Osteocyte (in vitro differentiated cells): Measurements from ENCODE around the gene TRIM24. TPM values are rescaled to one million over a fixed set of nuclear protein-coding genes. Genes with fewer than 3 reads are reported as not detected.

Source experiments
- DNase-seq: peaks from one replicate; pipeline ENCODE4 v3.0.0; 2021; ENCODE audit warnings: mixed read lengths; ENCODE audit not compliant: unreplicated experiment; ENCODE audit errors: extremely low spot score
- H3K27ac Mint-ChIP-seq: one replicate; pipeline ENCODE4 v1.8.0; 2021; ENCODE audit warnings: mild to moderate bottlenecking, mixed read lengths; ENCODE audit not compliant: unreplicated experiment
- H3K27me3 Mint-ChIP-seq: one replicate; pipeline ENCODE4 v1.8.0; 2021; ENCODE audit warnings: mixed read lengths; ENCODE audit not compliant: unreplicated experiment
- H3K36me3 Mint-ChIP-seq: one replicate; pipeline ENCODE4 v1.8.0; 2021; ENCODE audit warnings: mixed read lengths; ENCODE audit not compliant: unreplicated experiment
- H3K4me1 Mint-ChIP-seq: one replicate; pipeline ENCODE4 v1.8.0; 2021; ENCODE audit warnings: mixed read lengths; ENCODE audit not compliant: unreplicated experiment
- H3K4me3 Mint-ChIP-seq: one replicate; pipeline ENCODE4 v1.8.0; 2021; ENCODE audit warnings: mild to moderate bottlenecking, moderate library complexity, mixed read lengths; ENCODE audit not compliant: unreplicated experiment
- H3K9me3 Mint-ChIP-seq: one replicate; pipeline ENCODE4 v1.8.0; 2021; ENCODE audit warnings: mixed read lengths; ENCODE audit not compliant: unreplicated experiment
- total RNA-seq: library from RNA; stranded (reverse); gene quantifications from 2 replicates; pipeline ENCODE4 v1.2.1, GENCODE V29; 2021
- TF ChIP-seq, protein P1 (sequence below): fragments of 200-600 bp; sonication (generic); IDR thresholded peaks from 2 replicates; pipeline ENCODE4 v1.5.0; 2021; ENCODE audit warnings: antibody characterized with exemption, mild to moderate bottlenecking, moderate library complexity

Gene TRIM24
- total RNA-seq, 1 donor from 2014 or later = 23.1 TPM

DNA sequence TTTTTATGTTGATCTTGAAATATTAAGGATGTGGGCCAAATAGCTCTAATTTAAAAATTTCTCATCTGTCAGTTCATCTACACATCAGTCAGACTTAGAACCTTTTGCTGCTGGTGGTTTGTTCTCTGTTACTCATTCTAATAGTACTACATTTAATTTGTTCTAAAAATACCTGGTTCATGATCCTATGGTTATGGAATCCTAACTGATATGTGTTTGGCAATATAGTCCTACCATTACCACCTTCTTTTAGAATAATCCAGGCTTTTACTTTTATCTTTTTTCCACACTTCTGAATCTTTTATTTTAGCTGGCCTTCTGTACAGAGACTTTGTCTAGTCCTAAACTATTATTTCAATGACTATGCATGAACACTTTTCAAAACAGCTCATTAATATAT, 124.2 kb downstream of the TRIM24 start:
- peaks cover 54% of the 10 kb centered on the region for H3K36me3 Mint-ChIP-seq
- TF ChIP-seq, protein P1, sequence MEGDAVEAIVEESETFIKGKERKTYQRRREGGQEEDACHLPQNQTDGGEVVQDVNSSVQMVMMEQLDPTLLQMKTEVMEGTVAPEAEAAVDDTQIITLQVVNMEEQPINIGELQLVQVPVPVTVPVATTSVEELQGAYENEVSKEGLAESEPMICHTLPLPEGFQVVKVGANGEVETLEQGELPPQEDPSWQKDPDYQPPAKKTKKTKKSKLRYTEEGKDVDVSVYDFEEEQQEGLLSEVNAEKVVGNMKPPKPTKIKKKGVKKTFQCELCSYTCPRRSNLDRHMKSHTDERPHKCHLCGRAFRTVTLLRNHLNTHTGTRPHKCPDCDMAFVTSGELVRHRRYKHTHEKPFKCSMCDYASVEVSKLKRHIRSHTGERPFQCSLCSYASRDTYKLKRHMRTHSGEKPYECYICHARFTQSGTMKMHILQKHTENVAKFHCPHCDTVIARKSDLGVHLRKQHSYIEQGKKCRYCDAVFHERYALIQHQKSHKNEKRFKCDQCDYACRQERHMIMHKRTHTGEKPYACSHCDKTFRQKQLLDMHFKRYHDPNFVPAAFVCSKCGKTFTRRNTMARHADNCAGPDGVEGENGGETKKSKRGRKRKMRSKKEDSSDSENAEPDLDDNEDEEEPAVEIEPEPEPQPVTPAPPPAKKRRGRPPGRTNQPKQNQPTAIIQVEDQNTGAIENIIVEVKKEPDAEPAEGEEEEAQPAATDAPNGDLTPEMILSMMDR = no peak
- no peak overlapping the region for H3K27ac Mint-ChIP-seq
- H3K4me1 Mint-ChIP-seq = no peaks in the 10 kb centered on the region
- H3K4me3 Mint-ChIP-seq = no peak overlapping the region
- no peaks in the 10 kb centered on the region for H3K9me3 Mint-ChIP-seq
- DNase-seq = no peak
- no peaks in the 10 kb centered on the region for H3K27me3 Mint-ChIP-seq

GRCh38 chr7:138584696-138585095, 124.6 kb downstream of the TRIM24 start:
- no peak for DNase-seq
- Mint-ChIP-seq H3K36me3 (peaks cover 50% of the 10 kb centered on the region), H3K27ac (no peak overlapping the region), H3K4me1 (no peaks in the 10 kb centered on the region), H3K27me3 (no peaks in the 10 kb centered on the region), H3K9me3 (no peaks in the 10 kb centered on the region), H3K4me3 (no peak overlapping the region)
- TF ChIP-seq, protein P1 = no peak

- Mint-ChIP-seq H3K4me3 (no peak overlapping the region), H3K27ac (no peak overlapping the region), H3K9me3 (no peaks in the 10 kb centered on the region), H3K4me1 (no peaks in the 10 kb centered on the region), H3K36me3 (peaks cover 43% of the 10 kb centered on the region), H3K27me3 (no peaks in the 10 kb centered on the region)
- no peak for DNase-seq
- TF ChIP-seq, protein P1 = no peak
These were observed 125.4 kb downstream of the TRIM24 start for GRCh38 chr7:138585283-138585993.

GRCh38 chr7:138587485-138587884, 127.4 kb downstream of the TRIM24 start:
- TF ChIP-seq, protein P1 = no peak
- no peak for DNase-seq
- H3K4me1 Mint-ChIP-seq = no peaks in the 10 kb centered on the region
- H3K9me3 Mint-ChIP-seq = no peaks in the 10 kb centered on the region
- no peak overlapping the region for H3K4me3 Mint-ChIP-seq
- H3K27ac Mint-ChIP-seq = no peak overlapping the region
- peaks cover 26% of the 10 kb centered on the region for H3K36me3 Mint-ChIP-seq
- no peaks in the 10 kb centered on the region for H3K27me3 Mint-ChIP-seq

DNA sequence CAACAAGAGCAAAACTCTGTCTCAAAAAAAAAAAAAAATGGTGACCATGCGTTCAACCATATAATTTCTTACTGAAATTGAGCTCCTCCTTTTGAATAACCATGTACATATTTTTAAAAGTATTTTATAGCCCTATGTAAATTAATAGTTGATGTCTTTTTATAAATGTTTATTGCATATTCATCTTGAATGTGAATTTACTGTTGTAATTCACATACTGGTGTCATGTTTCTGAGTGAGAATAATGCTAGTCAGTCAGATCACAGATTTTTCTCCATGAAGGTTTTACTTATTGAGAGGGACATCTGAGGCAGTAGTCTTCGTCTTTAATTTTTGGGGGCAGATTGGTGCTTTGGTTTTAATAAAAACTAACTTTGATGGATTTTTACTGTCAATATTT, 128.9 kb downstream of the TRIM24 start:
- Mint-ChIP-seq H3K27ac (no peak overlapping the region), H3K27me3 (no peaks in the 10 kb centered on the region), H3K9me3 (no peaks in the 10 kb centered on the region), H3K36me3 (peaks cover 23% of the 10 kb centered on the region), H3K4me3 (no peak overlapping the region), H3K4me1 (no peaks in the 10 kb centered on the region)
- TF ChIP-seq, protein P1 = no peak
- no peak for DNase-seq
